ENCODE data around the gene CDH24.
"Not testable (repeated sequence)": the region's sequence is repeated elsewhere in the genome, so short reads cannot be mapped to it uniquely, and the experiment has no call there.

CDH24 gene

GRCh38 chr14:23005451-23006187 is 51.7 kb downstream of the CDH24 start:
- no peak overlapping the region for H3K4me3 ChIP-seq (ENCODE audit: low read depth, low read length)
- TF ChIP-seq, protein P1, sequence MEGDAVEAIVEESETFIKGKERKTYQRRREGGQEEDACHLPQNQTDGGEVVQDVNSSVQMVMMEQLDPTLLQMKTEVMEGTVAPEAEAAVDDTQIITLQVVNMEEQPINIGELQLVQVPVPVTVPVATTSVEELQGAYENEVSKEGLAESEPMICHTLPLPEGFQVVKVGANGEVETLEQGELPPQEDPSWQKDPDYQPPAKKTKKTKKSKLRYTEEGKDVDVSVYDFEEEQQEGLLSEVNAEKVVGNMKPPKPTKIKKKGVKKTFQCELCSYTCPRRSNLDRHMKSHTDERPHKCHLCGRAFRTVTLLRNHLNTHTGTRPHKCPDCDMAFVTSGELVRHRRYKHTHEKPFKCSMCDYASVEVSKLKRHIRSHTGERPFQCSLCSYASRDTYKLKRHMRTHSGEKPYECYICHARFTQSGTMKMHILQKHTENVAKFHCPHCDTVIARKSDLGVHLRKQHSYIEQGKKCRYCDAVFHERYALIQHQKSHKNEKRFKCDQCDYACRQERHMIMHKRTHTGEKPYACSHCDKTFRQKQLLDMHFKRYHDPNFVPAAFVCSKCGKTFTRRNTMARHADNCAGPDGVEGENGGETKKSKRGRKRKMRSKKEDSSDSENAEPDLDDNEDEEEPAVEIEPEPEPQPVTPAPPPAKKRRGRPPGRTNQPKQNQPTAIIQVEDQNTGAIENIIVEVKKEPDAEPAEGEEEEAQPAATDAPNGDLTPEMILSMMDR (IDR thresholded peaks at IDR 0.05; ENCODE audit: low read depth, low read length): no peak

GRCh38 chr14:23004274-23004673 is 53.0 kb downstream of the CDH24 start:
- not testable (repeated sequence) for H3K4me3 ChIP-seq (ENCODE audit: low read depth, low read length)

GRCh38 chr14:23002592-23002991 is 54.7 kb downstream of the CDH24 start:
- no peak overlapping the region for H3K4me3 ChIP-seq (ENCODE audit: low read depth, low read length)
- TF ChIP-seq, protein P1 (IDR thresholded peaks at IDR 0.05; ENCODE audit: low read depth, low read length): no peak

DNA sequence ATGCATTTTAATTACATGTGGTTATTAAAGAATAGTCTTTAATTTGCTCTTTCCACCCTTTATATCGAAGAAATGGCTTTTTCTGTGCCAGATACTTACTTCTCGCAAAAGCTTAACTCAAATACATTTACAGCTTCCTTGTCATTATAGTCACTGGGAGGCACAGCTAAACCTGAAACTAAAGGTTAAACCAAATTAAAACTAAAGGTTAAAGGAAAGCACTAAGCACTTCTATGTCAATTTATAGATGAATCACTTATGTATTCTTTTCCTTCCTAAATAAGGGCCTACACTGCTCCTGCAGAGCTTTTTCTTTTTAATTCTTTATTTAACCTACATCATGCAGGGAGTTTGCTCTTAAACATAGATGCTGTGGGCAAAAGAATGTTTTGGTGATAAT is 56.5 kb downstream of the CDH24 start:
- no peak overlapping the region for H3K4me3 ChIP-seq (ENCODE audit: low read depth, low read length)
- TF ChIP-seq, protein P1 (IDR thresholded peaks at IDR 0.05; ENCODE audit: low read depth, low read length): no peak

DNA sequence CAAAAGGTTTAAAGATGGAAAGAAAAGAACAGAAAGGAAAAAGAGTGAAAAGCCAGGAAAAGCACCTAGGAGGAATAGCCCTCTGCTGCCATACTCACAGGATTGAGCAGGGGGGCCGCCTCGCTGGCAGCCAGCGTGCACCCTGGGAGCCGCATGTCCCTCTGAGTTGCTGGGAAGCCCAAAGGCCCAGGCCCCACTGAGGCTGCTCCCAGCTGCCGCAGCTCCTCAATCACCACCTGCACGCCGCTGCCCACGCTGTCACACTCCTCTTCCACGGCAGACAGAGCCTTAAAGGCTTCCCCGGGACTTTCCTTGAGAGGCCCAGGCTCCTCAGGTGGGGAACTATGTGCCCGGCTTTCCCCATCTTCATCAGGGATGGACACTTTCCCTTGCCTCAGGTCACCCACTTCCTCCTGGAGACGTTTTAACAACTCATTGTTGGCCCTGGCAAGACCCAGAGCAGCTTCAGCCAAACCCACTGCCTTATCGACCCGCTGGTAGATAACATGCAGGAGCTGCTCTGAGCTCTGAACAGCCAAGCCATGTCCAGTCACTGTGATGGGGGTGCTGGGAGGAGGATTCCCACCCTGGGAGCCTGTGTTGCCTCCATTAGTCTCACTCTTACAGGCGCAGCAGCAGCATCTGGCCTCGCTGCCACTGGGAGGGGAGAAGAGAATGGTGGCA is 58.8 kb downstream of the CDH24 start:
- H3K4me3 ChIP-seq (ENCODE audit: low read depth, low read length): no peak overlapping the region
- TF ChIP-seq, protein P1 (IDR thresholded peaks at IDR 0.05; ENCODE audit: low read depth, low read length): no peak

GRCh38 chr14:22997676-22998323 is 59.5 kb downstream of the CDH24 start:
- no peak overlapping the region for H3K4me3 ChIP-seq (ENCODE audit: low read depth, low read length)
- TF ChIP-seq, protein P1 (IDR thresholded peaks at IDR 0.05; ENCODE audit: low read depth, low read length): no peak
